Activated naive CD8-positive, alpha-beta T cell (primary cell): ENCODE measurements around the gene MB.

Experiments
- H3K27ac Mint-ChIP-seq: one replicate; pipeline ENCODE4 v1.8.0; 2021; ENCODE audit warnings: mixed read lengths
- H3K27me3 Mint-ChIP-seq: one replicate; pipeline ENCODE4 v1.8.0; 2021; ENCODE audit warnings: mixed read lengths
- H3K36me3 Mint-ChIP-seq: one replicate; pipeline ENCODE4 v1.8.0; 2021; ENCODE audit warnings: mixed read lengths
- H3K4me1 Mint-ChIP-seq: one replicate; pipeline ENCODE4 v1.8.0; 2021; ENCODE audit warnings: low read depth, mixed read lengths
- H3K4me3 Mint-ChIP-seq: one replicate; pipeline ENCODE4 v1.8.0; 2021; ENCODE audit warnings: mild to moderate bottlenecking, mixed read lengths
- H3K9me3 Mint-ChIP-seq: one replicate; pipeline ENCODE4 v1.8.0; 2021; ENCODE audit warnings: low read depth, mixed read lengths

The MB gene

GRCh38 chr22:35587447-35587870 is 29.7 kb downstream of the MB start:
- Mint-ChIP-seq H3K27me3 (peaks cover 1% of the 10 kb centered on the region), H3K9me3 (no peaks in the 10 kb centered on the region), H3K4me3 (no peak overlapping the region), H3K27ac (no peak overlapping the region), H3K36me3 (no peaks in the 10 kb centered on the region), H3K4me1 (no peaks in the 10 kb centered on the region)

- no peak overlapping the region for H3K4me3 Mint-ChIP-seq
- no peaks in the 10 kb centered on the region for H3K4me1 Mint-ChIP-seq
- peaks cover 1% of the 10 kb centered on the region for H3K27me3 Mint-ChIP-seq
- H3K9me3 Mint-ChIP-seq, result no peaks in the 10 kb centered on the region
- no peak overlapping the region for H3K27ac Mint-ChIP-seq
- no peaks in the 10 kb centered on the region for H3K36me3 Mint-ChIP-seq
These were observed 30.4 kb downstream of the MB start for GRCh38 chr22:35586771-35587170.

DNA sequence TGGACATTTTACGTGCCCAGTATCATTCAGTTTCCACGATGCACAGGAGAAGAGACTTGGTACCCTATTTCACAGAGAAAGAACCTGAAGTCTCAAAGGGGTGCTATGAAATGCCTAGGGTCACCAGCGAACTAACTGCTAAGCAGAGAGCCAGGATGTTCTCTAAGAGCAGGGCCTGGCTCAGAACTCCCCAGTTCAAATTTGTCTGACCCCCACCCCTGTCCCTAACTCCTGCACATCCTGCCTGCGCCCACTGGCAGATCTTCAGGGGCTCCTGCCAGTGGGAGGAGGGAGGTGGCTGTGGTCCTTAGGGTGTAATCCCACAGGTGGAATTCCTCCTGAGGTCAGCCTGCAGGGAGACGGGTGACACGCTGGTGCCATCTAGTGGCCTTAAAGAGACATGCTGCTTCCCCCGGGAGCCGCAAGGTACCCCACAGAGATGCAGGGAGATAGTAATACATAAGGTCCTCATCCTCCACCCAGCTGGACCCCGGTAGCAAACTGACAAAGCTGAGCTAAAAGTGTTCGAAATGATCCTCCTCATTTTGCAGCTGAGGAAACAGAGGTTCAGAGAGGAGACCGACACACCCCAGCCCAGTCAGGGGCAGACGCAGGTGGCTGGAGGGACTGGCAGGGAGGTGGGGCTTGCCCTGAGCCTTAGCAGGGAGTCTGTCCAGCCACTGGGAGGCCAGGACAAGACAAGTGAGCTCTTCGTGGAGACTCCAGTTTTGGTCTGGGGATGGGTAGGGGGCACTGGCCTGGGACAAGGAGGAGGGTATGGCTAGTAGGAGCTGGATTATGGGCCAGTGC is 34.1 kb downstream of the MB start:
- H3K27me3 Mint-ChIP-seq, result peaks cover 1% of the 10 kb centered on the region
- no peaks in the 10 kb centered on the region for H3K9me3 Mint-ChIP-seq
- H3K36me3 Mint-ChIP-seq, result no peaks in the 10 kb centered on the region
- no peak overlapping the region for H3K27ac Mint-ChIP-seq
- no peaks in the 10 kb centered on the region for H3K4me1 Mint-ChIP-seq
- H3K4me3 Mint-ChIP-seq, result no peak overlapping the region

DNA sequence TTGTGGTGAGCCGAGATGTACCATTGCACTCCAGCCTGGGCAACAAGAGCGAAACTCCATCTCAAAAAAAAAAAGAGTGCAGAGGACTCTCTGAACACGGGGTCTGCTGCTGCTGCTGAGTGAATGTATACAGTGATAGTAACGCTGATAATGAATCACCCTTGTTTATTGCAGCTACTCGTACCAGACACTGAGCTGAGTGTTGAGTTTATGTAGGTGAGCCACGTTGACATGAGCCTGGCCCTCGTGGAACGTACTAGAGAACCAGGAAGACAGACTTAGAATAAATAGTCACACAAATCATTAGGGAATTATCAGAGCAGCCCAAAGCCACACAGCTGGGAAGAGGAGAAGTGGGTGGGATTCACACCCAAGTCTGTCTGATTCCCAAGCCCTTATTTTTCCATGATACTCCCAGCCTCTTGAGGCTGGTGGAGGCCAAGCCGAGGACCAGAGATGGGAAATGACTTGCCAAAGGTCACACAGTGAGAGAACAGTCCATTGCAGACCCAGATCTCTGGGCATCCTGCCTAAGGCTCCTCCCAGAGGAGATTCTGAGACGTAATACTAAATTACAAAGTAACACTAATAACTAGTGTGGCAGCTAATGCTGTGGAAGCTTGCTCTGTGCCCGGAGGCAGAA is 34.8 kb downstream of the MB start:
- Mint-ChIP-seq H3K36me3 (no peaks in the 10 kb centered on the region), H3K27ac (no peak overlapping the region), H3K4me1 (no peaks in the 10 kb centered on the region), H3K9me3 (no peaks in the 10 kb centered on the region), H3K27me3 (peaks cover 1% of the 10 kb centered on the region), H3K4me3 (no peak overlapping the region)

GRCh38 chr22:35581023-35581413 is 36.1 kb downstream of the MB start:
- no peak overlapping the region for H3K4me3 Mint-ChIP-seq
- H3K9me3 Mint-ChIP-seq, result no peaks in the 10 kb centered on the region
- H3K36me3 Mint-ChIP-seq, result no peaks in the 10 kb centered on the region
- H3K4me1 Mint-ChIP-seq, result no peaks in the 10 kb centered on the region
- H3K27me3 Mint-ChIP-seq, result peaks cover 1% of the 10 kb centered on the region
- H3K27ac Mint-ChIP-seq, result no peak overlapping the region

DNA sequence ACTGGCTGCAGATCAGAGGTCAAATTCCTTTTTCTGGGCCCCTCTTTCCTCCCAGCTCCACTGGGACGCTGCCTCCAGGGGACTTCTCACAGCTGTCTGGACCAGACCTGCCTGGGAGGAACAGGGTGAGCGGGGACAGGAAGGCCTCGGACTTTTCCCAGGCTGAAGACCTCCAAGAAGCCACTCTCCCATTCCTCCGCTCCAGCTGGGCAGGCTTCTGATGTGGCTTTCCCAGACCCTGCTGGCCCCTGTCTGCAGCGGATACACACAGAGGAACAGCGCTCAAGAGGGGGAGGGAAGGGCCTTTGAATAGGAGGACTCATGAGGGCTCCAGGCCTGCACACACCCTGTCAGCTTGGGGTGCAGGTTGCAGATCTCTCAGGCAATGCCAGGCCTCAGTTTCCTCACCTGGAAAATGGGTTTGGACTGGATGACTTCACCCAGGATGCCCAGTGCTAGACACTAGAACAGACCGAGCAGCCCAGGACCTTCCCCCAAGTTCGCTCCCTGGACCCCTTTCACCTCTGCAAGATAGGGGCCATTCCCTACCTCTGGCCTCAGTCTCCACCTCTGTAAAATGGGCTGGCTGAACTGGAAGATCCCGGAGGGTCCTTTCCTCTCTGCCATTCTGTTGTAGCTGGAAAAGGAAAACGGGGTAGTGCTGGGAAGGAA is 36.6 kb downstream of the MB start:
- Mint-ChIP-seq H3K9me3 (no peaks in the 10 kb centered on the region), H3K27me3 (peaks cover 1% of the 10 kb centered on the region), H3K4me1 (no peaks in the 10 kb centered on the region), H3K36me3 (no peaks in the 10 kb centered on the region), H3K4me3 (no peak overlapping the region), H3K27ac (no peak overlapping the region)

DNA sequence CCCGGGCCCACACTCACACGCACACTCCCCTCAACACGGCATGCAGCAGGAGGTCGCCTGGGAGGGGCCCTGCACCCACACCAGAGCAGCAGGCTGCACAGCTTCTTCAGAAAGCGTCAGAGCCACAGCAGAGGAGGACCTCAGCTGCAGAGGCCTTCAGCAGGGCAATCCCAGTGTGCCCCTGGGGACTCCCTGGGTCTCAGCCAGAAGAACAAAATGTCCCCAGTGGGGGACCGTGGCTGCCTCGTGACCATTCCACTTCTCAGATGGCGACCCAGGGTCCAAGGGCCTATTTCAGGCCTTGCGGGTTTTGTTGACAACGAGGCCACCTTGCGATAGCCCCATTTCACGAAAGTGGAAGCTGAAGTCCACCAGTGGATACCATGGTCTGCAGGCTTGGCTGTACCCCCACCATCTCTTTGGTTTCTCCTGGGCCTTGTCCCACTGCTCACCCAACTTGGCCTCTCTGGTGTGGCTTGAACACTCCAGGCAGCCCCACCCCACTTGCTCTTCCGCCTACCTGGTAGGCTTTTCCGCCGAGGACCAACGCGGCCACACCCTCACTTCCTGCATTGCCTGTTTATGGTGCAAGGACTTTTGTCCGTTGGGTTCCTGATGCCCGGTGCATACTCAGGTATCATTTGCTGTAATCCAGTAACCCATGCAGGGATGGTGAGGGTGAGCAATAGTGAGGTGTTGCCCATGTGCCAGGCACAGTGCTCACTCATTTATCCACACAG is 38.1 kb downstream of the MB start:
- H3K4me1 Mint-ChIP-seq, result no peaks in the 10 kb centered on the region
- H3K9me3 Mint-ChIP-seq, result no peaks in the 10 kb centered on the region
- peaks cover 1% of the 10 kb centered on the region for H3K27me3 Mint-ChIP-seq
- H3K27ac Mint-ChIP-seq, result no peak overlapping the region
- H3K36me3 Mint-ChIP-seq, result no peaks in the 10 kb centered on the region
- H3K4me3 Mint-ChIP-seq, result no peak overlapping the region

DNA sequence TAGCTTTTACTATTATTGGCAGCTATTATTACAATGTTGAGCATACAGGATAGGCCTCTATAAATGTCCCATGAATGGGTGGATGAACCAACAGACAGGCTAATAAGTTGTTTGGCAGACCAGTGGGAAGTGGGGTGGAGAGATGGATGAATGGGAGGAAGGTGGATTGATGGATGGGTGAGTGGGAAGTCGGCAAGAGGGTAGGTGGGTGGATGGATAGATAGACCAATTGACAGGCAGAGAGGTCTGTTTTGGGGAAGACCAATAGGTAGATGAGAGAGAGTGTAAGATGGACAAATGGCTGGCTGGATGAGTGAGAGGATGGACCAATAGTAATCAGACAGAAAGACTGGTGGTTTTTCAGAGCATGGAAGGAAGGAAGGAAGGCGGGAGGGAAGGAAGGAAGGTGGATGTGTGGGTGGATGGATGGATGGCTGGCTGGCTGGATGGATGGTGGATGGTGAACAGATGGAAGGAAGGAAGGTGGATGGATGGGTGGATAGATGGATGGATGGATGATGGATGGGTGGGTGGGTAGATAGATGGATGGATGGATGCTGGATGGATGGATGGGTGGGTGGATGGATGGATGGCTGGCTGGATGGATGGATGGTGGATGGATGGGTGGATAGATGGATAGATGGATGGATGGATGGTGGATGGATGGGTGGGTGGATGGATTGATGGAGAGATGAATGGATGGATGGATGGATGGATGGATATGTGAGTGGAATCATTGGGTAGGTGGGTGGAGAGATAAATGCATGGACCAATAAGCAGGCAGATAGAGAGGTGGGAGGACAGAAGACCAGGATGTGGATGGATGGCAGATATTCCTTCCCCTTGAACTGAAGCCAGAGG is 39.1 kb downstream of the MB start:
- H3K4me3 Mint-ChIP-seq, result no peak overlapping the region

DNA sequence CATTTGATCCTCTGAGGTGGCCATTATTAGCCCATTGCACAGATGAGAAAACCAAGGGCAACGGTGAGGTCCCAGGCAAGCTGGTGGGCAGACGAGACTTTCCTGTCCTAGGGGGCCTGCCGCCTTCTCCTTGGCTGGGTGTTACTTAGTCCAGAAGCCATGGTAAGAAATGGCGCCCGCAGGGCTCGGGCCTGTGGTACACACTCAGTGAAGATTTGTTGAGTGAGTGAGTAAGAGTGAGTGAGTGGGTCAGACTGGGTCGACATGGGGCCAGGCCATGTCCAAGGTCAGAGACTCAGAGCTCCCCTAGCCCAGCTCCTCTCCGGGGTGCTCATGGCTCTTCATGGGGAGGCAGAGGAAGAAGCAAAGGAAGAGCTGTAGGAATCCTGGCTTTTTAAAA is 40.5 kb downstream of the MB start:
- no peaks in the 10 kb centered on the region for H3K36me3 Mint-ChIP-seq
- no peaks in the 10 kb centered on the region for H3K4me1 Mint-ChIP-seq
- no peaks in the 10 kb centered on the region for H3K9me3 Mint-ChIP-seq
- H3K27me3 Mint-ChIP-seq, result no peaks in the 10 kb centered on the region
- H3K27ac Mint-ChIP-seq, result no peak overlapping the region
- no peak overlapping the region for H3K4me3 Mint-ChIP-seq

More for the DNA sequence above, 39.1 kb downstream of the MB start:
- no peaks in the 10 kb centered on the region for H3K36me3 Mint-ChIP-seq
- no peaks in the 10 kb centered on the region for H3K9me3 Mint-ChIP-seq
- H3K4me1 Mint-ChIP-seq, result no peaks in the 10 kb centered on the region
- H3K27me3 Mint-ChIP-seq, result no peaks in the 10 kb centered on the region
- no peak overlapping the region for H3K27ac Mint-ChIP-seq

GRCh38 chr22:35575116-35575748 is 41.9 kb downstream of the MB start:
- H3K27ac Mint-ChIP-seq, result no peak overlapping the region
- H3K4me3 Mint-ChIP-seq, result no peak overlapping the region
- no peaks in the 10 kb centered on the region for H3K27me3 Mint-ChIP-seq
- H3K9me3 Mint-ChIP-seq, result no peaks in the 10 kb centered on the region
- H3K4me1 Mint-ChIP-seq, result no peaks in the 10 kb centered on the region
- H3K36me3 Mint-ChIP-seq, result no peaks in the 10 kb centered on the region

DNA sequence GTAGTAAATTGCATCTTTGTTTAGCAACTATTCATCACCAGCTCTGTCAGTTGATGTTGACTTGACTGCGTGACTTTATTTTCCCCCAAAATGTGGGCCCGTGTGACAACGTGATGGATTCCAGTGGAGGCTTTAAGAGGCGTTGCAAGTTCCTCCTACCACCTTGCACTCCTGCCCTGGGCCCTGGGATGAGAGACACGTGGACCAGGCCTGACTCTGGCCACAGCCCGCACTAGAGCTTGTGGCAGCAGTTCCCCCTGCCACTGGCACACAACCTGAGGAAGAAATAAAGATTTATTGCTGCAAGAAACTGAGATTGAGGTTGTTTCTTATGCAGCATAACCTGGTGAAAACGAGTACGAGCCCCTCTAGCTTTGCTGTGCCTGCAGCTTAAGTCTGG is 44.6 kb downstream of the MB start:
- H3K27ac Mint-ChIP-seq, result no peak overlapping the region
- H3K9me3 Mint-ChIP-seq, result no peaks in the 10 kb centered on the region
- no peak overlapping the region for H3K4me3 Mint-ChIP-seq
- H3K4me1 Mint-ChIP-seq, result no peaks in the 10 kb centered on the region
- H3K36me3 Mint-ChIP-seq, result no peaks in the 10 kb centered on the region
- no peaks in the 10 kb centered on the region for H3K27me3 Mint-ChIP-seq

- Mint-ChIP-seq H3K27me3 (no peaks in the 10 kb centered on the region), H3K36me3 (no peaks in the 10 kb centered on the region), H3K27ac (no peak overlapping the region), H3K4me1 (no peaks in the 10 kb centered on the region), H3K4me3 (no peak overlapping the region), H3K9me3 (no peaks in the 10 kb centered on the region)
These were observed 46.4 kb downstream of the MB start for GRCh38 chr22:35570686-35571194.

DNA sequence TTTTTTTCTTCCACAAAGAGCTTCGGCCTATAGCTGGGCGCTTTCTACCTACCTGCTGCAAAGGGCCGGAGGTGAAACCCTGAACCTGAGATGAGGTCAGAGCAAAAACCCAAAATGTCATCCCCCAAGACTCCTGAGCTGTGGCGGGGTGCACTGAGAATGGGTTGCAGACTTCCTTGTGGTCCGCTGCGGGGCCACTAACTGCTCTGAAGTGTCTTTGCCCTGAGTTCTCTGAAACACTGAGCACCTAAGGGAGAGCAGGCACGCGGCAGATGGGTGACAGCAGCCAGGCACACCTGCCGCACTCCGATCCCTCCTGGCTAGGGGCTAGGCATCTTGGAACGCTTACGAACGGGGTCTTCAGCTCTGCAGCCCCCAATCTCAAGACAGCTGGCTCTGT is 47.2 kb downstream of the MB start:
- no peaks in the 10 kb centered on the region for H3K36me3 Mint-ChIP-seq
- no peak overlapping the region for H3K27ac Mint-ChIP-seq
- H3K9me3 Mint-ChIP-seq, result no peaks in the 10 kb centered on the region
- H3K4me1 Mint-ChIP-seq, result no peaks in the 10 kb centered on the region
- no peak overlapping the region for H3K4me3 Mint-ChIP-seq
- H3K27me3 Mint-ChIP-seq, result peaks cover 2% of the 10 kb centered on the region
